HUES48 (cell line): ENCODE data around the gene COX18.

Experiments used
- H3K27ac ChIP-seq: one replicate; pipeline ENCODE4 v1.7.0; 2013; ENCODE audit warnings: low read depth, low read length, inconsistent platforms
- H3K27me3 ChIP-seq: 2 replicates; pipeline ENCODE4 v1.6.1; 2013; ENCODE audit warnings: mild to moderate bottlenecking, low read length; ENCODE audit not compliant: control insufficient read depth, insufficient read depth
- H3K36me3 ChIP-seq: 2 replicates; pipeline ENCODE4 v1.6.1; 2013; ENCODE audit warnings: low read length; ENCODE audit not compliant: control insufficient read depth, insufficient read depth
- H3K4me1 ChIP-seq: 2 replicates; pipeline ENCODE4 v1.6.1; 2013; ENCODE audit warnings: mild to moderate bottlenecking, low read length; ENCODE audit not compliant: control insufficient read depth, insufficient read depth
- H3K4me3 ChIP-seq: 2 replicates; pipeline ENCODE4 v1.5.1; 2013; ENCODE audit warnings: mild to moderate bottlenecking, low read depth, low read length
- H3K9ac ChIP-seq: 2 replicates; pipeline ENCODE4 v1.6.1; 2013; ENCODE audit warnings: mild to moderate bottlenecking, low read depth, low read length, moderate library complexity
- H3K9me3 ChIP-seq: 2 replicates; pipeline ENCODE4 v1.6.1; 2013; ENCODE audit warnings: low read length; ENCODE audit not compliant: control insufficient read depth, insufficient read depth

Gene COX18, protein sequence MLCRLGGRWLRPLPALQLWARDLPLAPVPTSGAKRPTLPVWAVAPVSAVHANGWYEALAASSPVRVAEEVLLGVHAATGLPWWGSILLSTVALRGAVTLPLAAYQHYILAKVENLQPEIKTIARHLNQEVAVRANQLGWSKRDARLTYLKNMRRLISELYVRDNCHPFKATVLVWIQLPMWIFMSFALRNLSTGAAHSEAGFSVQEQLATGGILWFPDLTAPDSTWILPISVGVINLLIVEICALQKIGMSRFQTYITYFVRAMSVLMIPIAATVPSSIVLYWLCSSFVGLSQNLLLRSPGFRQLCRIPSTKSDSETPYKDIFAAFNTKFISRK

DNA sequence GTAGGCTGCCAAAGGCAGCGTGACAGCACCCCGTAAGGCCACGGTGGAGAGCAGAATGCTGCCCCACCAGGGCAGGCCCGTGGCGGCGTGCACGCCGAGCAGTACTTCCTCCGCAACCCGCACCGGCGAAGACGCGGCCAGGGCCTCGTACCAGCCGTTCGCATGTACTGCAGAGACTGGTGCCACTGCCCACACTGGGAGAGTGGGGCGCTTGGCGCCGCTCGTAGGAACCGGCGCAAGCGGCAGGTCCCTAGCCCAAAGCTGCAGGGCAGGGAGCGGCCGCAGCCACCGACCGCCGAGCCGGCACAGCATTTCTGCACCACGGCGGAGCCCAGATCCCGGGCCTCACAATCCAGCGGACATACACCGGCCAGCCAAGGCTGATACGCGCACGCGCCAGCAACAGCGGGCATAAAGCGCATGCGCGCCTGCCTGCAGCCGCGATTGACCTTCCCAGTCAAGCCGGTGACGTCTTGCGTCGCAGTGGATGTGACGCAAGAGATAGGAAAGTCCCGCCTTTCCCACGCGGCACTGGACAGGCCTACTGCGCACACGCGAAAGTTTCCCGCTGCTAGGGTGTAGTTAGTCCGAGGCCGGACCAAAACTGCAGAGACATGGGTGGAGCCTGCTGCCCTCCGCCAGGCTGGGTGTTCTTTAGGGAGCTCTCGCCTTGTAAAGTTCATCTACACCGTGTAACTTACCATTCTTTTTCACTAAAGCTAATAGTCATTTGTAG lies at the start of gene COX18:
Gene COX18 (minus strand): TSS at position 379 of the 736 bp plus-strand sequence. CDS start 67 bp downstream, at position 312.
- H3K27ac ChIP-seq = peak within 1 kb of the TSS; percentile 93
- no peaks in the 10 kb centered on the region for H3K9me3 ChIP-seq
- peaks cover 7% of the 10 kb centered on the region for H3K4me1 ChIP-seq
- H3K4me3 ChIP-seq = peak within 1 kb of the TSS; percentile 79
- no peaks in the 10 kb centered on the region for H3K27me3 ChIP-seq
- H3K36me3 ChIP-seq = peaks cover 32% of the 10 kb centered on the region
- peak within 1 kb of the TSS; percentile 91 for H3K9ac ChIP-seq

- Histone ChIP-seq H3K27me3 (no peaks in the 10 kb centered on the region), H3K4me1 (peaks cover 11% of the 10 kb centered on the region; the same call in 1 of the 2 replicates), H3K4me3 (no peak overlapping the region), H3K27ac (no peak overlapping the region), H3K9me3 (no peaks in the 10 kb centered on the region), H3K9ac (no peak overlapping the region), H3K36me3 (peaks cover 61% of the 10 kb centered on the region)
These were observed 40.0 kb upstream of the COX18 start for GRCh38 chr4:73109493-73109892.

DNA sequence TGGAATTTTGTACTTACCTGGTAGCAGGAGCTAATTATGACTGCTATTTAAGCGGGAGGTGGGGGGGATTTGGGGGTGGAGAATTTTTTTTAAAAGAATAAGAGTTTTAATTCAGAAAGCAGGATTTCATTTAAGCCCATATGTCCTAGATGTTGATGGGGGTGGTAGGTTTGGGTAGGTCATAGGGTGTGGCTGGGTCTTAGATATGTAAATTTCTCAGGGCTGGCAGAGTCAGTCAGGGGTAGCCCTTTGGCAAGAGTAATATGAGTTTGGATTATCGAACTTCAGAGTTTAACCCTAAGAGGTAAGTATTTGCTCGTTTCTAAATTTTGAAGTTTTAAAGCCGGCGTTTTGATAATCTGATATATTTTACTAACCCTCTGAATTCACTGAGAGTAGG lies 35.2 kb upstream of the COX18 start:
- Histone ChIP-seq H3K9me3 (no peaks in the 10 kb centered on the region), H3K4me3 (no peak overlapping the region), H3K36me3 (peaks cover 64% of the 10 kb centered on the region), H3K27ac (peak overlapping the region; percentile 31), H3K4me1 (peaks cover 18% of the 10 kb centered on the region), H3K9ac (no peak overlapping the region; the same call in 1 of the 2 replicates), H3K27me3 (no peaks in the 10 kb centered on the region)

DNA sequence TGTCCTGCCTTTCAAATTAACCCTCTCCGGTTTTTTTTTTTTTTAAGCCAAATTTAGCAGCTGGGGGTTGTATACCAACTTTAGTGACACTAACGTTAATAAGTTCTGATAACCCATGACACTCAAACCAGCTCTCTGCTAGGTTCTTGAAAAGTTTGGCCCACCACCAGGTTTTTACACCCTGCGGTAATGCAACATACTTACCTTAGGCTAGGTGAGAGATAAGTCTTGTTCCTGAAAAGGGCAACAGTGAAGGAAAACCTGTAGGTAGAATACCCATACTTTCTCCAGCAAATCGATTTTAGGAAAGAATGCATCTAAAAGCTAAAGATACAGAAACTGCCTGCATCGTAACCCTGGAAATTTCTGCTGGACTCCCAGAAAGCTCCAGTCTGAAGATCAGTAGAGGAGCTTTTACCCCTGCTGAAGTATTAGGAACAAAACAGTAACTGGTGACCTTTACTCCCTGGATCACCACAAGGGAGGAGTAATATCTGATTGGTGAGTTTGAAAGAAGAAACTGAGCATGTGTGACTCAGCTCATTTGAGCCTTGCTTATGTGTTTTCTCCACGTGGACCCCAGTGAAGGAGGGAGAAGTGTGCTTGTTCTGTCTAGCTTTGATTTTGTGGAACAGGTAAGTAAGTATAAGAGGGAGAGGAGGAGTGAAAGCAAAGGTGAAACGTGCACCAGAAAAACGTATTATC lies 34.4 kb upstream of the COX18 start:
- Histone ChIP-seq H3K27me3 (no peaks in the 10 kb centered on the region), H3K9me3 (no peaks in the 10 kb centered on the region), H3K36me3 (peaks cover 62% of the 10 kb centered on the region), H3K9ac (peak overlapping the region; percentile 25; the same call in 1 of the 2 replicates), H3K4me3 (no peak overlapping the region), H3K4me1 (peaks cover 18% of the 10 kb centered on the region), H3K27ac (peak overlapping the region; percentile 70)

GRCh38 chr4:73099143-73099542 lies 29.6 kb upstream of the COX18 start:
- Histone ChIP-seq H3K9ac (no peak overlapping the region), H3K27me3 (no peaks in the 10 kb centered on the region), H3K9me3 (no peaks in the 10 kb centered on the region), H3K27ac (no peak overlapping the region), H3K4me3 (no peak overlapping the region), H3K4me1 (peaks cover 3% of the 10 kb centered on the region), H3K36me3 (peaks cover 89% of the 10 kb centered on the region)

- Histone ChIP-seq H3K27ac (no peak overlapping the region), H3K36me3 (peaks cover 90% of the 10 kb centered on the region), H3K27me3 (no peaks in the 10 kb centered on the region), H3K4me1 (no peaks in the 10 kb centered on the region), H3K9me3 (no peaks in the 10 kb centered on the region), H3K9ac (no peak overlapping the region), H3K4me3 (no peak overlapping the region)
These were observed 29.2 kb upstream of the COX18 start for GRCh38 chr4:73098713-73099112.

- Histone ChIP-seq H3K4me1 (no peaks in the 10 kb centered on the region), H3K36me3 (peaks cover 90% of the 10 kb centered on the region), H3K27me3 (no peaks in the 10 kb centered on the region), H3K27ac (no peak overlapping the region), H3K9ac (no peak overlapping the region), H3K4me3 (no peak overlapping the region), H3K9me3 (no peaks in the 10 kb centered on the region)
These were observed 28.5 kb upstream of the COX18 start for GRCh38 chr4:73098016-73098415.

DNA sequence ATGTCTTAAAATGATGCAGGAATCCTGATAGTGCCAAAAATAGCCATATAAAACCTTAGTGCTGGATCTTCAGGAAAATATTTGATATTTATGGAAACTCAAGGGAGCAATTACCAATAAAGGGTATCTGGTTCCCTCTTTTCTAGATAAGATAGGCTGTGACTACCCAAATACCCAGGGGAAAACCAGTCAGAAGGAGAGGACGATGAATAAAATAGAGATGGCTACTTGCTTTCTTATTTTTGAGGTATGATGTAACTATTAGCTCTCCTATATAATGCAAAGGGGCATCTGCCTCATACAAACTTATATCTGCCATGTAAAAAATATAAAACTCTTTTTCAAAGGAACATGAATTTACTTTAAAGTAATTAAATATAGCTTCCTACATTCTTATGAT lies 23.4 kb upstream of the COX18 start:
- H3K9me3 ChIP-seq = no peaks in the 10 kb centered on the region
- no peaks in the 10 kb centered on the region for H3K4me1 ChIP-seq
- H3K36me3 ChIP-seq = peaks cover 82% of the 10 kb centered on the region
- H3K27me3 ChIP-seq = no peaks in the 10 kb centered on the region
- no peak overlapping the region for H3K27ac ChIP-seq
- no peak overlapping the region for H3K4me3 ChIP-seq
- no peak overlapping the region for H3K9ac ChIP-seq

GRCh38 chr4:73090738-73091137 lies 21.2 kb upstream of the COX18 start:
- Histone ChIP-seq H3K27ac (no peak overlapping the region), H3K9me3 (no peaks in the 10 kb centered on the region), H3K9ac (no peak overlapping the region), H3K4me1 (no peaks in the 10 kb centered on the region), H3K4me3 (no peak overlapping the region), H3K36me3 (peaks cover 72% of the 10 kb centered on the region), H3K27me3 (no peaks in the 10 kb centered on the region)

GRCh38 chr4:73087871-73088270 lies 18.4 kb upstream of the COX18 start:
- Histone ChIP-seq H3K27me3 (no peaks in the 10 kb centered on the region), H3K9ac (no peak overlapping the region), H3K9me3 (no peaks in the 10 kb centered on the region), H3K4me1 (no peaks in the 10 kb centered on the region), H3K36me3 (peaks cover 76% of the 10 kb centered on the region), H3K4me3 (no peak overlapping the region), H3K27ac (no peak overlapping the region)
